K562 (cell line): ENCODE data around the gene DPH1. TPM values are rescaled to one million over a fixed set of nuclear protein-coding genes. Genes with fewer than 3 reads are reported as not detected.

Source experiments
- ATAC-seq: fragments of 200-7000 bp; cut with Tn5 transposase; 3 replicates; pipeline ENCODE4 v1.9.1; 2020; ENCODE audit warnings: moderate library complexity
- BruUV-seq: library from RNA; stranded (reverse); fragments of 400-500 nt; replicated peaks from 2 replicates; lab custom pipeline; 2021; lab: Mats Ljungman, UMichigan
- CTCF ChIA-PET: fragments of 300-600 bp; formaldehyde crosslinking; extraction: SDS; loops from one replicate; lab custom pipeline; 2021; ENCODE audit warnings: low intra/inter-chr PET ratio; lab: Yijun Ruan, JAX
- POLR2A ChIA-PET: fragments of 300-600, 350-650 bp; sonication (Branson Sonifier 250); formaldehyde crosslinking; extraction: SDS; loops from one replicate; lab custom pipeline; 2021; ENCODE audit warnings: antibody characterized with exemption, inconsistent platforms; lab: Yijun Ruan, JAX
- DNase-seq, 4 experiments: peaks; one replicate each; pipeline versions ENCODE4 v3.0.0 to v3.0.0-alpha.2; 2011 to 2018; ENCODE audit warnings: low spot score in 3 of 4, mixed read lengths in 3 of 4; ENCODE audit errors: extremely low read depth in 1 of 4
- FAIRE-seq: peaks from 2 replicates; lab custom pipeline; 2011; peaks lifted over from hg19 to GRCh38; lab: Jason Lieb, UNC
- H2AFZ ChIP-seq: 2 replicates; pipeline ENCODE4 v1.6.0; 2011; ENCODE audit warnings: low read depth, low read length, control low read depth, inconsistent platforms
- H3K27ac ChIP-seq: fragments of 200-600 bp; 3 replicates; pipeline ENCODE4 v1.8.0; 2011; ENCODE audit warnings: low read depth, mild to moderate bottlenecking, control low read depth, inconsistent platforms, low read length, moderate library complexity, mixed read lengths; ENCODE audit errors: extremely low read depth
- H3K27me3 ChIP-seq, 2 experiments: fragments of 300-600 bp in 1 of 2; 2 replicates in 1 of 2; 3 replicates in 1 of 2; pipeline versions ENCODE4 v1.6.0 to v1.8.0; 2011; ENCODE audit warnings: inconsistent platforms in 2 of 2, low read length in 2 of 2, mild to moderate bottlenecking in 1 of 2, mixed read lengths in 1 of 2, moderate library complexity in 1 of 2; ENCODE audit not compliant: control insufficient read depth in 2 of 2, insufficient read depth in 2 of 2
- H3K36me3 ChIP-seq: fragments of 300-600 bp; 3 replicates; pipeline ENCODE4 v1.8.0; 2011; ENCODE audit warnings: mild to moderate bottlenecking, low read length, inconsistent platforms; ENCODE audit not compliant: control insufficient read depth, insufficient read depth
- H3K4me1 ChIP-seq, 2 experiments: fragments of 200-600 bp in 1 of 2; replicated peaks in 1 of 2; 2 replicates in 1 of 2; 3 replicates in 1 of 2; pipeline versions ENCODE4 v1.5.1 to v1.8.0; 2011; ENCODE audit warnings: inconsistent platforms in 2 of 2, low read length in 2 of 2, mild to moderate bottlenecking in 1 of 2, mixed read lengths in 1 of 2, moderate library complexity in 1 of 2; ENCODE audit not compliant: control insufficient read depth in 2 of 2, insufficient read depth in 2 of 2
- H3K4me2 ChIP-seq: 2 replicates; pipeline ENCODE4 v1.6.1; 2011; ENCODE audit warnings: low read length, control low read depth, inconsistent platforms, mixed read lengths; ENCODE audit not compliant: insufficient read depth
- H3K4me3 ChIP-seq: fragments of 200-600 bp; sonication (generic), shearing (Covaris generic); 2 replicates; pipeline ENCODE4 v1.5.1; 2016; ENCODE audit warnings: control low read depth, inconsistent platforms
- H3K79me2 ChIP-seq: fragments of 200-600 bp; 3 replicates; pipeline ENCODE4 v1.8.0; 2011; ENCODE audit warnings: low read length, inconsistent platforms; ENCODE audit not compliant: control insufficient read depth, insufficient read depth
- H3K9ac ChIP-seq, 2 experiments: 2 replicates each; pipeline versions ENCODE4 v1.6.0 to v1.6.1; 2011; ENCODE audit warnings: low read depth in 2 of 2, low read length in 2 of 2, control low read depth in 1 of 2, inconsistent platforms in 1 of 2, mild to moderate bottlenecking in 1 of 2, mixed read lengths in 1 of 2; ENCODE audit not compliant: insufficient read depth in 1 of 2
- H3K9me1 ChIP-seq: one replicate; pipeline ENCODE4 v1.6.0; 2011; ENCODE audit warnings: inconsistent platforms, mild to moderate bottlenecking, low read length, moderate library complexity; ENCODE audit not compliant: control insufficient read depth, insufficient read depth
- H3K9me3 ChIP-seq: replicated peaks from 2 replicates; pipeline ENCODE4 v1.5.1; 2011; ENCODE audit warnings: low read depth, low read length, inconsistent platforms; ENCODE audit not compliant: control insufficient read depth, insufficient read depth
- H4K20me1 ChIP-seq: replicated peaks from 2 replicates; pipeline ENCODE4 v1.6.1; 2011; ENCODE audit warnings: low read length, inconsistent platforms, mixed read lengths; ENCODE audit not compliant: control insufficient read depth, insufficient read depth
- GABPA ChIP-seq: fragments of 200-800 bp; sonication (Bioruptor generic); conservative IDR thresholded peaks from 2 replicates; pipeline ENCODE4 v1.6.1; 2016; ENCODE audit warnings: low read depth, missing genetic modification characterization, missing compliant biosample characterization
- TEAD2 ChIP-seq: fragments of 450-650 bp; IDR thresholded peaks from 2 replicates; pipeline ENCODE4 v1.6.1; 2016; ENCODE audit warnings: missing genetic modification characterization, control low read depth, missing compliant biosample characterization
- TEAD4 ChIP-seq, 2 experiments: sonication (generic) in 1 of 2; formaldehyde crosslinking in 1 of 2; IDR thresholded peaks; 2 replicates each; pipeline versions ENCODE4 v1.6.1 to v1.8.0; 2012 to 2022; ENCODE audit warnings: borderline replicate concordance in 1 of 2, inconsistent platforms in 1 of 2, low read length in 1 of 2, mild to moderate bottlenecking in 1 of 2, missing genetic modification reagents in 1 of 2
- TSC22D4 ChIP-seq: fragments of 450-650 bp; IDR thresholded peaks from 2 replicates; pipeline ENCODE4 v1.6.1; 2016; ENCODE audit warnings: missing genetic modification characterization, missing biosample characterization, control low read depth
- WGBS: fragments of 100-300 bp; shearing (Covaris generic); methylation state at CpG from one replicate; pipeline ENCODE4 v1.1.6; 2016; ENCODE audit warnings: low coverage, mixed read lengths; ENCODE audit not compliant: insufficient coverage; ENCODE audit errors: missing lambda C conversion rate; 5-methylcytosine and 5-hydroxymethylcytosine counted together
- in situ Hi-C: fragments of 300-500 bp; cut with MboI; formaldehyde crosslinking; loops from 4 replicates; pipeline ENCODE4 v1.15.0; 2018; ENCODE audit warnings: inconsistent platforms, mixed read lengths
- intact Hi-C: fragments of 100-400 bp; cut with micrococcal nuclease; formaldehyde crosslinking; loops from 2 replicates; pipeline ENCODE4 v1.14.2; 2022
- polyA plus RNA-seq, 8 experiments: library from polyadenylated mRNA; depleted of rRNA in 4 of 8; stranded (reverse) in 5 of 8; unstranded in 3 of 8; fragments of >200 nt; fragmentation: Nextera tagmentation in 2 of 8; fragmentation: Illumina TruSeq in 1 of 8; extraction: Ambion mirVana in 2 of 8; extraction: Trizol in 1 of 8; gene quantifications; 2 replicates each; pipeline versions ENCODE4 v1.2.1 to v1.2.3, GENCODE V29; 2011 to 2014; ENCODE audit warnings: inconsistent platforms in 1 of 8, missing spikeins in 1 of 8
- total RNA-seq, 7 experiments: library from RNA; depleted of rRNA in 6 of 7; stranded (reverse); fragments of >200 nt in 6 of 7; fragmentation: Illumina TruSeq in 2 of 7; extraction: Trizol in 2 of 7; gene quantifications; 2 replicates each; pipeline versions ENCODE4 v1.2.1 to v1.2.3, GENCODE V29; 2011 to 2021; ENCODE audit warnings: low replicate concordance in 1 of 7

DPH1 gene
- total and polyA plus RNA-seq, 9 of the 15 experiments (the other 6 are each of a cell fraction or from before 2014, with no cell fraction given) = 0.42 to 40.6 (median 20.2) TPM

DNA sequence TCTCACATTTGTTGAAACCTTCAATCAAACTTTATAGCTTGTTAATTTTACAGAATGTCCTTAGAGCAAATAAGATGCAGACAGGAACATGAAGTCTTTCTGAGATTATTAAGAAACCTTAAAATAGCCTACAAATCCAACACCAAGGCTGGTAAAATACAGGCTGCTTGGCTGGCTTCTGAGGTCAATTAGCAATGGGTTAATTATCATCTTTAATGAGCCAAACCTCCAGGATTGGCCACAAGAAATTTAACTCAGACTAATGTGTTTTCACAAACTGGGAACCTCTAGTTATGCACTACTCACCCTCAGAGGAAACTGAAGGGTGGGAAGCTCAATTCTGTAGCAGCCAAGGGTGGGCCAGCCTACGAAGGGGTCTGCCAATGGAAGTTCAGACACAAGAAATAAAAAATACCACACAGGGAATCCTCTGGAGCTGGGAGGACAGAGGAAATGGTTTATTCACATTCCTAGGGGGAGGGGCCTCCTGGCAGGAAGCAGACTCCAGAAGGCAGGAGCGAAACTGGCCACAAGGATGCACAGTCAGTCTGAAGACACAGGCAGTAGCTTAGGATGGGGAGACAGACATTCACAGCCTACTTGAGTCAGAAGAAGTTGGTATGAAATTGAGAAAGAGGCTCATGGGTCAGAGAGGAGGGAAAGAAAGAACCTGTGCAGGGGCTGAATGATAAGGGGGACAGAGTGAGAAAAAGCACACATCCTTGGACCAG lies 61.0 kb downstream of the DPH1 start:
- H3K27me3 ChIP-seq = no peaks in the 10 kb centered on the region
- H3K4me2 ChIP-seq = no peak overlapping the region
- ATAC-seq (no peak), DNase-seq (peak in 2 of 4 experiments; percentile 17 to 23), FAIRE-seq (no peak)
- 58% methylated on average over 2 of the region's 2 CpGs for WGBS
- no peaks in the 10 kb centered on the region for H3K9me3 ChIP-seq
- H4K20me1 ChIP-seq = no peaks in the 10 kb centered on the region
- no peaks in the 10 kb centered on the region for H3K79me2 ChIP-seq
- ChIA-PET CTCF (no interaction called here), POLR2A (interaction anchor here (1.2 to 2.7 kb wide), 2 partner anchors 9 to 12 kb away, joined by 4 to 7 read pairs; no protein-coding TSS in a partner anchor)
- TF ChIP-seq TSC22D4 (tag) (no peak), GABPA (tag) (0 out of 2 replicates have a peak, but pooled peaks have one; percentile 7), TEAD4 (IDR thresholded peaks at IDR 0.05; ENCODE audit: low read length) (peak; percentile 34; the same call in 1 of the 2 replicates), TEAD4 (CRISPR knock-in tag; IDR thresholded peaks at IDR 0.05; ENCODE audit: borderline replicate concordance) (no peak), TEAD2 (tag) (0 out of 2 replicates have a peak, but pooled peaks have one; percentile 42)
- H3K4me3 ChIP-seq = no peak overlapping the region
- BruUV-seq = no TSS peak
- no peak overlapping the region for H2AFZ ChIP-seq
- H3K36me3 ChIP-seq = peaks cover 4% of the 10 kb centered on the region; the same call in 1 of the 3 replicates
- intact Hi-C loops (no loop called here), in situ Hi-C loops (no loop called here)
- peaks cover 4% of the 10 kb centered on the region for H3K9me1 ChIP-seq
- H3K9ac ChIP-seq = no peak overlapping the region
- no peak overlapping the region for H3K27ac ChIP-seq
- peaks cover 19 to 29% of the 10 kb centered on the region in 2 experiments for H3K4me1 ChIP-seq
